K562 (cell line): ENCODE results near the gene ACP1.

Source experiments
- CTCF ChIP-seq, 3 experiments: IDR thresholded peaks in 2 of 3; conservative IDR thresholded peaks in 1 of 3; 2 replicates each; pipeline ENCODE4 v1.5.1; 2011 to 2012; ENCODE audit warnings: low read length in 3 of 3, mild to moderate bottlenecking in 3 of 3, control low read depth in 2 of 3, improper control_type of control experiment in 1 of 3, inconsistent platforms in 1 of 3, low read depth in 1 of 3, mixed read lengths in 1 of 3, moderate library complexity in 1 of 3; ENCODE audit not compliant: insufficient read depth in 2 of 3
- ETV1 ChIP-seq: fragments of 450-650 bp; conservative IDR thresholded peaks from 2 replicates; pipeline ENCODE4 v1.6.1; 2016; ENCODE audit warnings: missing genetic modification characterization, control low read depth, low read depth, missing compliant biosample characterization
- FOXM1 ChIP-seq, 2 experiments: fragments of 450-650 bp in 1 of 2; sonication (generic) in 1 of 2; formaldehyde crosslinking in 1 of 2; IDR thresholded peaks; 2 replicates each; pipeline versions ENCODE4 v1.6.1 to v1.9.0; 2017 to 2022; ENCODE audit warnings: low read depth in 2 of 2, mild to moderate bottlenecking in 2 of 2, missing genetic modification reagents in 1 of 2, moderate library complexity in 1 of 2
- MXI1 ChIP-seq: IDR thresholded peaks from 2 replicates; pipeline ENCODE4 v1.6.1; 2011; ENCODE audit warnings: low read depth, mild to moderate bottlenecking, improper control_type of control experiment, low read length
- ZBTB2 ChIP-seq: fragments of 450-650 bp; IDR thresholded peaks from 2 replicates; pipeline ENCODE4 v1.6.1; 2016; ENCODE audit warnings: antibody characterized with exemption
- ZBTB33 ChIP-seq: sonication (generic); formaldehyde crosslinking; IDR thresholded peaks from 2 replicates; pipeline ENCODE4 v1.8.1; 2023; ENCODE audit warnings: mild to moderate bottlenecking, missing genetic modification reagents
- ZNF217 ChIP-seq: sonication (generic); formaldehyde crosslinking; IDR thresholded peaks from 2 replicates; pipeline ENCODE4 v1.8.0; 2022; ENCODE audit warnings: mild to moderate bottlenecking, missing genetic modification reagents
- ZNF780A ChIP-seq: fragments of 250-450 bp; sonication (Bioruptor Pico); IDR thresholded peaks from 2 replicates; pipeline ENCODE4 v1.5.0; 2021; ENCODE audit warnings: mild to moderate bottlenecking
- TF ChIP-seq, protein P1 (sequence below), 2 experiments: fragments of 450-650 bp; formaldehyde crosslinking in 1 of 2; IDR thresholded peaks; 2 replicates each; pipeline versions ENCODE4 v1.4.0 to v1.6.1; 2014 to 2020; ENCODE audit warnings: mild to moderate bottlenecking in 2 of 2, borderline replicate concordance in 1 of 2, low read depth in 1 of 2

DNA sequence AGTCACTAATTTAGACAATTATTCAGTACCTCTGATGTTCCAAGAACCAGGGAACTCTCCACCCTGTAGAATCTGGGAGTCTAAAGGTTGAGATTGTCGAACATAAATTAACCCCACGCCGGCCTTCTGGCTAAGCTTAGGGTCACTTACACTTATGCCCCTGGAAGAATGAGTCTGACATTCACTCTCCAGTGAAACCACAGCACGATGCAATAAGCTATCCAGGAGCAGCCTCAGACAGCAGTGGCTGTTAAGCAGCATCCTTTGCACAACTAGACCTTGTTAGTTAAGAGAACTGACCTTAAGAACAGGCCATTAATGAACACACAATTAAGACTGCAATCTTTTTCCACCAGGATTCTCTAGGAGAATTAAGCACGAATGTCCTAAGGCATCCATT, 25.9 kb upstream of the ACP1 start:
- no peak for TF ChIP-seq ZNF217 (CRISPR knock-in tag)
- TF ChIP-seq MXI1 = no peak
- no peak for TF ChIP-seq ZBTB33 (CRISPR knock-in tag)
- TF ChIP-seq FOXM1 (IDR thresholded peaks at IDR 0.05; ENCODE audit: low read depth) = no peak
- TF ChIP-seq FOXM1 (CRISPR knock-in tag; IDR thresholded peaks at IDR 0.05; ENCODE audit: low read depth) = no peak
- no peak for TF ChIP-seq CTCF (IDR thresholded peaks at IDR 0.05 in 2 of 3, conservative IDR thresholded peaks at IDR 0.05 in 1 of 3; ENCODE audit: insufficient read depth in 2 of 3, low read depth in 1 of 3, low read length in 3 of 3)
- no peak for TF ChIP-seq ZNF780A
- TF ChIP-seq ZBTB2 = no peak
- TF ChIP-seq, protein P1, sequence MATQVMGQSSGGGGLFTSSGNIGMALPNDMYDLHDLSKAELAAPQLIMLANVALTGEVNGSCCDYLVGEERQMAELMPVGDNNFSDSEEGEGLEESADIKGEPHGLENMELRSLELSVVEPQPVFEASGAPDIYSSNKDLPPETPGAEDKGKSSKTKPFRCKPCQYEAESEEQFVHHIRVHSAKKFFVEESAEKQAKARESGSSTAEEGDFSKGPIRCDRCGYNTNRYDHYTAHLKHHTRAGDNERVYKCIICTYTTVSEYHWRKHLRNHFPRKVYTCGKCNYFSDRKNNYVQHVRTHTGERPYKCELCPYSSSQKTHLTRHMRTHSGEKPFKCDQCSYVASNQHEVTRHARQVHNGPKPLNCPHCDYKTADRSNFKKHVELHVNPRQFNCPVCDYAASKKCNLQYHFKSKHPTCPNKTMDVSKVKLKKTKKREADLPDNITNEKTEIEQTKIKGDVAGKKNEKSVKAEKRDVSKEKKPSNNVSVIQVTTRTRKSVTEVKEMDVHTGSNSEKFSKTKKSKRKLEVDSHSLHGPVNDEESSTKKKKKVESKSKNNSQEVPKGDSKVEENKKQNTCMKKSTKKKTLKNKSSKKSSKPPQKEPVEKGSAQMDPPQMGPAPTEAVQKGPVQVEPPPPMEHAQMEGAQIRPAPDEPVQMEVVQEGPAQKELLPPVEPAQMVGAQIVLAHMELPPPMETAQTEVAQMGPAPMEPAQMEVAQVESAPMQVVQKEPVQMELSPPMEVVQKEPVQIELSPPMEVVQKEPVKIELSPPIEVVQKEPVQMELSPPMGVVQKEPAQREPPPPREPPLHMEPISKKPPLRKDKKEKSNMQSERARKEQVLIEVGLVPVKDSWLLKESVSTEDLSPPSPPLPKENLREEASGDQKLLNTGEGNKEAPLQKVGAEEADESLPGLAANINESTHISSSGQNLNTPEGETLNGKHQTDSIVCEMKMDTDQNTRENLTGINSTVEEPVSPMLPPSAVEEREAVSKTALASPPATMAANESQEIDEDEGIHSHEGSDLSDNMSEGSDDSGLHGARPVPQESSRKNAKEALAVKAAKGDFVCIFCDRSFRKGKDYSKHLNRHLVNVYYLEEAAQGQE (IDR thresholded peaks at IDR 0.05; ENCODE audit: borderline replicate concordance) = no peak
- TF ChIP-seq, protein P1 (CRISPR knock-in tag; IDR thresholded peaks at IDR 0.05; ENCODE audit: low read depth) = no peak
- TF ChIP-seq ETV1 (tag) = no peak
